MM.1S (cell line): ENCODE measurements around the gene ADGRV1.
"Not testable (repeated sequence)": the region's sequence is repeated elsewhere in the genome, so short reads cannot be mapped to it uniquely, and the experiment has no call there.

ENCODE experiments used
- DNase-seq: peaks from one replicate; pipeline ENCODE4 v3.0.0-alpha.2; 2015
- H2AFZ ChIP-seq: fragments of 300-600 bp; sonication (generic); 2 replicates; pipeline ENCODE4 v1.6.0; 2016; ENCODE audit warnings: antibody characterized with exemption, low read length
- H3F3A ChIP-seq: fragments of 300-600 bp; sonication (generic); 2 replicates; pipeline ENCODE4 v1.6.1; 2016; ENCODE audit warnings: mild to moderate bottlenecking, antibody characterized with exemption, low read length, moderate library complexity, mixed read lengths; ENCODE audit not compliant: insufficient read depth
- H3K27ac ChIP-seq: fragments of 300-600 bp; sonication (generic); 2 replicates; pipeline ENCODE4 v1.5.1; 2016; ENCODE audit warnings: mild to moderate bottlenecking, low read length
- H3K27me3 ChIP-seq: fragments of 300-600 bp; sonication (generic); replicated peaks from 2 replicates; pipeline ENCODE4 v1.6.0; 2016; ENCODE audit warnings: low read length; ENCODE audit not compliant: insufficient read depth
- H3K36me3 ChIP-seq: fragments of 300-600 bp; sonication (generic); replicated peaks from 2 replicates; pipeline ENCODE4 v1.6.1; 2016; ENCODE audit warnings: mild to moderate bottlenecking, low read length, mixed read lengths; ENCODE audit not compliant: insufficient read depth
- H3K4me1 ChIP-seq: fragments of 300-600 bp; sonication (generic); 2 replicates; pipeline ENCODE4 v1.6.1; 2016; ENCODE audit warnings: low read length, mixed read lengths
- H3K4me2 ChIP-seq: fragments of 300-600 bp; sonication (generic); 2 replicates; pipeline ENCODE4 v1.6.0; 2016; ENCODE audit warnings: low read depth, low read length
- H3K4me3 ChIP-seq: fragments of 300-600 bp; sonication (generic); 2 replicates; pipeline ENCODE4 v1.5.1; 2016; ENCODE audit warnings: low read length, mixed read lengths
- H3K79me2 ChIP-seq: fragments of 300-600 bp; sonication (generic); 2 replicates; pipeline ENCODE4 v1.6.1; 2016; ENCODE audit warnings: mixed run types, low read length, mixed read lengths
- H3K9ac ChIP-seq: fragments of 300-600 bp; sonication (generic); 2 replicates; pipeline ENCODE4 v1.6.1; 2016; ENCODE audit warnings: low read length, mixed read lengths
- H3K9me2 ChIP-seq: fragments of 300-600 bp; sonication (generic); replicated peaks from 2 replicates; pipeline ENCODE4 v1.6.1; 2016; ENCODE audit warnings: mild to moderate bottlenecking, low read length, mixed read lengths; ENCODE audit not compliant: insufficient read depth
- H3K9me3 ChIP-seq: fragments of 300-600 bp; sonication (generic); replicated peaks from 2 replicates; pipeline ENCODE4 v1.6.1; 2016; ENCODE audit warnings: mild to moderate bottlenecking, low read length, mixed read lengths; ENCODE audit not compliant: insufficient read depth
- H4K20me1 ChIP-seq: fragments of 300-600 bp; sonication (generic); 2 replicates; pipeline ENCODE4 v1.6.1; 2016; ENCODE audit warnings: mild to moderate bottlenecking, low read length, moderate library complexity, mixed read lengths; ENCODE audit not compliant: insufficient read depth
- CTCF ChIP-seq: fragments of 300-600 bp; sonication (generic); IDR thresholded peaks from 2 replicates; pipeline ENCODE4 v1.5.1; 2016; ENCODE audit warnings: antibody characterized with exemption, low read length, mixed read lengths
- EZH2 ChIP-seq: fragments of 300-600 bp; sonication (generic); optimal IDR thresholded peaks from 2 replicates; pipeline ENCODE3; 2017; ENCODE audit warnings: low read depth, mild to moderate bottlenecking, antibody characterized with exemption, low read length, mixed read lengths
- EZH2phosphoT487 ChIP-seq: fragments of 300-600 bp; sonication (generic); IDR thresholded peaks from 2 replicates; pipeline ENCODE4 v1.6.1; 2018; ENCODE audit warnings: antibody characterized with exemption, low read length

Gene ADGRV1

GRCh38 chr5:91033370-91033769 is 474.8 kb downstream of the ADGRV1 start:
- Histone ChIP-seq H2AFZ (no peak overlapping the region), H3F3A (no peaks in the 10 kb centered on the region), H3K36me3 (no peaks in the 10 kb centered on the region), H3K9me2 (no peaks in the 10 kb centered on the region), H3K27me3 (no peaks in the 10 kb centered on the region), H4K20me1 (no peaks in the 10 kb centered on the region), H3K27ac (no peak overlapping the region), H3K79me2 (no peaks in the 10 kb centered on the region), H3K4me3 (no peak overlapping the region), H3K9me3 (no peaks in the 10 kb centered on the region), H3K4me1 (no peaks in the 10 kb centered on the region), H3K4me2 (no peak overlapping the region), H3K9ac (no peak overlapping the region)
- DNase-seq: no peak
- no peak for TF ChIP-seq CTCF
- TF ChIP-seq EZH2: no peak
- TF ChIP-seq EZH2phosphoT487: no peak

GRCh38 chr5:91038180-91038808 is 479.7 kb downstream of the ADGRV1 start:
- Histone ChIP-seq H3K27me3 (no peaks in the 10 kb centered on the region), H3K4me3 (no peak overlapping the region), H4K20me1 (no peaks in the 10 kb centered on the region), H3K4me2 (no peak overlapping the region), H3K79me2 (no peaks in the 10 kb centered on the region), H3K9me3 (no peaks in the 10 kb centered on the region), H3K4me1 (no peaks in the 10 kb centered on the region), H3K9me2 (no peaks in the 10 kb centered on the region), H2AFZ (no peak overlapping the region), H3F3A (no peaks in the 10 kb centered on the region), H3K27ac (no peak overlapping the region), H3K9ac (no peak overlapping the region), H3K36me3 (no peaks in the 10 kb centered on the region)
- no peak for TF ChIP-seq EZH2phosphoT487
- no peak for TF ChIP-seq EZH2
- no peak for TF ChIP-seq CTCF
- no peak for DNase-seq

- H3K4me3 ChIP-seq, H3K9me2 ChIP-seq, H3F3A ChIP-seq, H3K36me3 ChIP-seq, H3K9me3 ChIP-seq, H2AFZ ChIP-seq, H3K4me2 ChIP-seq, DNase-seq, H3K4me1 ChIP-seq, H4K20me1 ChIP-seq, H3K27ac ChIP-seq, H3K27me3 ChIP-seq, H3K9ac ChIP-seq, H3K79me2 ChIP-seq: not testable (repeated sequence)
Observed at GRCh38 chr5:91041132-91041531, 482.5 kb downstream of the ADGRV1 start.

- no peak overlapping the region for H3K27ac ChIP-seq
- H3K27me3 ChIP-seq: no peaks in the 10 kb centered on the region
- H3K9me3 ChIP-seq: no peaks in the 10 kb centered on the region
- no peak overlapping the region for H2AFZ ChIP-seq
- no peak overlapping the region for H3K9ac ChIP-seq
- no peak for DNase-seq
- no peaks in the 10 kb centered on the region for H3K4me1 ChIP-seq
- H3K4me2 ChIP-seq: no peak overlapping the region
- H3F3A ChIP-seq: no peaks in the 10 kb centered on the region
- no peaks in the 10 kb centered on the region for H3K36me3 ChIP-seq
- no peak for TF ChIP-seq EZH2phosphoT487
- no peak overlapping the region for H3K4me3 ChIP-seq
- H3K9me2 ChIP-seq: no peaks in the 10 kb centered on the region
- H3K79me2 ChIP-seq: no peaks in the 10 kb centered on the region
- no peaks in the 10 kb centered on the region for H4K20me1 ChIP-seq
Observed at GRCh38 chr5:91042247-91042935, 483.8 kb downstream of the ADGRV1 start.
